ENCODE measurements around the gene GFY. TPM values are rescaled to one million over a fixed set of nuclear protein-coding genes. Genes with fewer than 3 reads are reported as not detected.

The GFY gene
- total and polyA plus RNA-seq, 9 of the 15 experiments (the other 6 are each of a cell fraction or from before 2014, with no cell fraction given): 0.06 to 0.40 (median 0.19) TPM; not detected in 3

DNA sequence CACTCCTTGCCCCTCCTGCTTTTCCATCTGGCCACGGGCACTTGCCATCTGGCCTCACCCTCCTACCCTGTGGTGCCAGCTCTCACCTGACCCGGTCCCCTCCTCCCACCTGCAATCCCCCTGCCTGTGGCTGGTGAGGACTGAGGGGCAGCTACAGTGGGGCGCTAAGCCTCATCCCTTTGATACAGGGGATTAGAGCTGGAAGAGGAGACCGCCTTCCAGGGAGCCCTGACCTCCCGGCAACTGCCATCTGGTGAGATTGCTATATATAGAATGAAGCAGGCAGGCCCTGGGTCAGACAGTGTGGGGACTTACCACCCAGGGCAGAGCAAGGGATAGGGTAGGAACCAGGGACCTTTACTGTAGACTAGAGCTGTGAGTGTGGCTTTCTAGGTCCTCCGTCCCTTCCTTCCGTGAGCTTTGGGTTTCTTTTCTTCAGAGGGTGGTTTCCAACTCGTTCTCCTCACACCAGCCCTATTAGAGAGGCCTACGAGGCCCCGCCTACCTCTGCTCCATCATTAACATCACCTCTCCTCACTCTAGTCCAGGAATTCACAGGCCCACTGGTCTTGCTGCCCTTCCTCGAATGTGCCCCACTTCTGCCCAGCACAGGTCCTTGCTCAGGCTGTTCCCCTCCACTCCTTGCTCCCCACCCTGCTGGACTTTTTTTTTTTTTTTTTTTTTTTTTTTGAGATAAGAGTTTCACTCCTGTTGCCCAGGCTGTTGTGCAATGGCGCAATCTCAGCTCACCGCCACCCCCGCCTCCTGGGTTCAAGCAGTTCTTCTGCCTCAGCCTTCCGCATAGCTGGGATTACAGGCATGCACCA, 29.4 kb upstream of the GFY start:
- H3K4me1 ChIP-seq (replicated peaks in 1 of 2; ENCODE audit: control insufficient read depth in 2 of 2, insufficient read depth in 2 of 2, low read length in 2 of 2): peaks cover 7 to 30% of the 10 kb centered on the region in 2 experiments; a peak in 4 of 5 replicates
- H3K27ac ChIP-seq (ENCODE audit: extremely low read depth, low read depth, low read length): no peak overlapping the region
- BruUV-seq (replicated peaks): no TSS peak
- in situ Hi-C loops (cut with MboI) (no loop called here), intact Hi-C loops (cut with micrococcal nuclease) (no loop called here)
- no peaks in the 10 kb centered on the region for H3K79me2 ChIP-seq (ENCODE audit: control insufficient read depth, insufficient read depth, low read length)
- peak overlapping the region in 1 of 2 experiments; percentile 72; a peak in 2 of 4 replicates for H3K9ac ChIP-seq (ENCODE audit: insufficient read depth in 1 of 2, low read depth in 2 of 2, low read length in 2 of 2)
- no peaks in the 10 kb centered on the region for H3K27me3 ChIP-seq (ENCODE audit: control insufficient read depth in 2 of 2, insufficient read depth in 2 of 2, low read length in 2 of 2)
- H3K9me1 ChIP-seq (ENCODE audit: control insufficient read depth, insufficient read depth, low read length): no peaks in the 10 kb centered on the region
- 32% methylated on average over 14 of the region's 15 CpGs for WGBS (ENCODE audit: insufficient coverage, low coverage, missing lambda C conversion rate)
- H2AFZ ChIP-seq (ENCODE audit: low read depth, low read length): no peak overlapping the region
- POLR2A ChIA-PET: interaction anchor here (0.9 kb wide), 1 partner anchor 58 kb away, joined by 3 read pairs; no protein-coding TSS in a partner anchor
- FAIRE-seq (no peak), ATAC-seq (no peak), DNase-seq (ENCODE audit: extremely low read depth in 1 of 4, low spot score in 3 of 4) (peak in 1 of 4 experiments; percentile 8)
- no peaks in the 10 kb centered on the region for H3K9me3 ChIP-seq (replicated peaks; ENCODE audit: control insufficient read depth, insufficient read depth, low read depth, low read length)
- H3K4me3 ChIP-seq: no peak overlapping the region
- H3K4me2 ChIP-seq (ENCODE audit: insufficient read depth, low read length): no peak overlapping the region
- no peak for TF ChIP-seq TARDBP (IDR thresholded peaks at IDR 0.05)
- TF ChIP-seq CEBPG (CRISPR knock-in tag; IDR thresholded peaks at IDR 0.05): peak; percentile 44; the same call in 1 of the 2 replicates
- peak; percentile 59 to 67; a peak in 3 of 4 replicates for TF ChIP-seq CEBPG (tag; conservative IDR thresholded peaks at IDR 0.05 in 1 of 2, IDR thresholded peaks at IDR 0.05 in 1 of 2)
- TF ChIP-seq HDAC1 (IDR thresholded peaks at IDR 0.05): 0 out of 4 replicates have a peak, but pooled peaks of 1 of the 2 experiments have one; percentile 14
- TF ChIP-seq GATAD2A (IDR thresholded peaks at IDR 0.05): no peak
- TF ChIP-seq, protein P1, sequence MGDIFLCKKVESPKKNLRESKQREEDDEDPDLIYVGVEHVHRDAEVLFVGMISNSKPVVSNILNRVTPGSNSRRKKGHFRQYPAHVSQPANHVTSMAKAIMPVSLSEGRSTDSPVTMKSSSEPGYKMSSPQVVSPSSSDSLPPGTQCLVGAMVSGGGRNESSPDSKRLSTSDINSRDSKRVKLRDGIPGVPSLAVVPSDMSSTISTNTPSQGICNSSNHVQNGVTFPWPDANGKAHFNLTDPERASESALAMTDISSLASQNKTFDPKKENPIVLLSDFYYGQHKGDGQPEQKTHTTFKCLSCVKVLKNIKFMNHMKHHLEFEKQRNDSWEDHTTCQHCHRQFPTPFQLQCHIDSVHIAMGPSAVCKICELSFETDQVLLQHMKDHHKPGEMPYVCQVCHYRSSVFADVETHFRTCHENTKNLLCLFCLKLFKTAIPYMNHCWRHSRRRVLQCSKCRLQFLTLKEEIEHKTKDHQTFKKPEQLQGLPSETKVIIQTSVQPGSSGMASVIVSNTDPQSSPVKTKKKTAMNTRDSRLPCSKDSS (IDR thresholded peaks at IDR 0.05; ENCODE audit: low read depth, partially characterized antibody): no peak
- TF ChIP-seq ZNF384 (IDR thresholded peaks at IDR 0.05; ENCODE audit: low read depth, low read length): peak; percentile 60
- no peak for TF ChIP-seq EWSR1 (IDR thresholded peaks at IDR 0.05; ENCODE audit: borderline replicate concordance, low read depth, partially characterized antibody)
- peak; percentile 36 for TF ChIP-seq EGR1 (conservative IDR thresholded peaks at IDR 0.05)
- TF ChIP-seq RCOR1 (IDR thresholded peaks at IDR 0.05; ENCODE audit: borderline replicate concordance in 1 of 2, low read depth in 2 of 2, low read length in 2 of 2): peak in 1 of 2 experiments; percentile 64; a peak in 2 of 4 replicates
- TF ChIP-seq CEBPB (tag; IDR thresholded peaks at IDR 0.05): peak; percentile 94
- H4K20me1 ChIP-seq (replicated peaks; ENCODE audit: control insufficient read depth, insufficient read depth, low read length): no peaks in the 10 kb centered on the region
- no peaks in the 10 kb centered on the region for H3K36me3 ChIP-seq (ENCODE audit: control insufficient read depth, insufficient read depth, low read length)
- CTCF ChIA-PET (ENCODE audit: low intra/inter-chr PET ratio): no interaction called here
